Panc1 (cell line): ENCODE data around the gene ADCY4.

ENCODE experiments used
- POLR2AphosphoS5 ChIP-seq: IDR thresholded peaks from 2 replicates; pipeline ENCODE4 v1.6.1; 2012; ENCODE audit warnings: mild to moderate bottlenecking, low read depth, low read length, moderate library complexity
- SIN3A ChIP-seq: IDR thresholded peaks from 2 replicates; pipeline ENCODE4 v1.6.1; 2012; ENCODE audit warnings: low read depth, mild to moderate bottlenecking, low read length, moderate library complexity, borderline replicate concordance; ENCODE audit not compliant: insufficient read depth
- TF ChIP-seq, protein P1 (sequence below): fragments of 450-650 bp; IDR thresholded peaks from 2 replicates; pipeline ENCODE4 v1.5.1; 2017; ENCODE audit warnings: mild to moderate bottlenecking
- TF ChIP-seq, protein P2 (sequence below), 2 experiments: IDR thresholded peaks; 2 replicates each; pipeline ENCODE4 v1.6.1; 2011 to 2012; ENCODE audit warnings: low read depth in 2 of 2, control low read depth in 1 of 2, low read length in 1 of 2, mild to moderate bottlenecking in 1 of 2, moderate library complexity in 1 of 2; ENCODE audit not compliant: insufficient read depth in 1 of 2

DNA sequence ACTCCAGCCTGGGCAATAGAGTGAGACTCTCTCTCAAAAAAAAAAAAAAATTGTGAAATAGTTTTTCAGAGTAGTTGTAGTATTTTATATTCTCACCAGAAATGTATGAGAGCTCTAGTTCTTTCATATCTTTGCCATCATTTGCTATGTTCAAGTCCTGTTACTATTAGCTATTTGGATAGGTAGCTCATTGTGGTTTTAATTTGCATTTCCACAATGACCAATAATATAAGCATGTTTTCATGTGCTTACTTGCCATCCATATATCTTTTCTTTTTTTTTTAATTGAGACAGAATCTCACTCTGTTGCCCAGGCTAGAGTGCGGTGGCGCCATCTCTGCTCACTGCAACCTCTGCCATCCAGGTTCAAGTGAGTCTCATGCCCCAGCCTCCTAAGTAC, 13.3 kb upstream of the ADCY4 start:
- TF ChIP-seq POLR2AphosphoS5, result no peak
- TF ChIP-seq, protein P1, sequence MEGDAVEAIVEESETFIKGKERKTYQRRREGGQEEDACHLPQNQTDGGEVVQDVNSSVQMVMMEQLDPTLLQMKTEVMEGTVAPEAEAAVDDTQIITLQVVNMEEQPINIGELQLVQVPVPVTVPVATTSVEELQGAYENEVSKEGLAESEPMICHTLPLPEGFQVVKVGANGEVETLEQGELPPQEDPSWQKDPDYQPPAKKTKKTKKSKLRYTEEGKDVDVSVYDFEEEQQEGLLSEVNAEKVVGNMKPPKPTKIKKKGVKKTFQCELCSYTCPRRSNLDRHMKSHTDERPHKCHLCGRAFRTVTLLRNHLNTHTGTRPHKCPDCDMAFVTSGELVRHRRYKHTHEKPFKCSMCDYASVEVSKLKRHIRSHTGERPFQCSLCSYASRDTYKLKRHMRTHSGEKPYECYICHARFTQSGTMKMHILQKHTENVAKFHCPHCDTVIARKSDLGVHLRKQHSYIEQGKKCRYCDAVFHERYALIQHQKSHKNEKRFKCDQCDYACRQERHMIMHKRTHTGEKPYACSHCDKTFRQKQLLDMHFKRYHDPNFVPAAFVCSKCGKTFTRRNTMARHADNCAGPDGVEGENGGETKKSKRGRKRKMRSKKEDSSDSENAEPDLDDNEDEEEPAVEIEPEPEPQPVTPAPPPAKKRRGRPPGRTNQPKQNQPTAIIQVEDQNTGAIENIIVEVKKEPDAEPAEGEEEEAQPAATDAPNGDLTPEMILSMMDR, result no peak
- no peak for TF ChIP-seq SIN3A
- TF ChIP-seq, protein P2, sequence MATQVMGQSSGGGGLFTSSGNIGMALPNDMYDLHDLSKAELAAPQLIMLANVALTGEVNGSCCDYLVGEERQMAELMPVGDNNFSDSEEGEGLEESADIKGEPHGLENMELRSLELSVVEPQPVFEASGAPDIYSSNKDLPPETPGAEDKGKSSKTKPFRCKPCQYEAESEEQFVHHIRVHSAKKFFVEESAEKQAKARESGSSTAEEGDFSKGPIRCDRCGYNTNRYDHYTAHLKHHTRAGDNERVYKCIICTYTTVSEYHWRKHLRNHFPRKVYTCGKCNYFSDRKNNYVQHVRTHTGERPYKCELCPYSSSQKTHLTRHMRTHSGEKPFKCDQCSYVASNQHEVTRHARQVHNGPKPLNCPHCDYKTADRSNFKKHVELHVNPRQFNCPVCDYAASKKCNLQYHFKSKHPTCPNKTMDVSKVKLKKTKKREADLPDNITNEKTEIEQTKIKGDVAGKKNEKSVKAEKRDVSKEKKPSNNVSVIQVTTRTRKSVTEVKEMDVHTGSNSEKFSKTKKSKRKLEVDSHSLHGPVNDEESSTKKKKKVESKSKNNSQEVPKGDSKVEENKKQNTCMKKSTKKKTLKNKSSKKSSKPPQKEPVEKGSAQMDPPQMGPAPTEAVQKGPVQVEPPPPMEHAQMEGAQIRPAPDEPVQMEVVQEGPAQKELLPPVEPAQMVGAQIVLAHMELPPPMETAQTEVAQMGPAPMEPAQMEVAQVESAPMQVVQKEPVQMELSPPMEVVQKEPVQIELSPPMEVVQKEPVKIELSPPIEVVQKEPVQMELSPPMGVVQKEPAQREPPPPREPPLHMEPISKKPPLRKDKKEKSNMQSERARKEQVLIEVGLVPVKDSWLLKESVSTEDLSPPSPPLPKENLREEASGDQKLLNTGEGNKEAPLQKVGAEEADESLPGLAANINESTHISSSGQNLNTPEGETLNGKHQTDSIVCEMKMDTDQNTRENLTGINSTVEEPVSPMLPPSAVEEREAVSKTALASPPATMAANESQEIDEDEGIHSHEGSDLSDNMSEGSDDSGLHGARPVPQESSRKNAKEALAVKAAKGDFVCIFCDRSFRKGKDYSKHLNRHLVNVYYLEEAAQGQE (IDR thresholded peaks at IDR 0.05; ENCODE audit: insufficient read depth in 1 of 2, low read depth in 2 of 2, low read length in 1 of 2), result no peak
